GM19351 (cell line): ENCODE results near the gene ADCY10.

ENCODE experiments used
- ATAC-seq: cut with Tn5 transposase; IDR thresholded peaks from one replicate; pipeline ENCODE4 v1.9.1; 2021; ENCODE audit warnings: mild to moderate bottlenecking, moderate library complexity; ENCODE audit not compliant: unreplicated experiment

Gene ADCY10

DNA sequence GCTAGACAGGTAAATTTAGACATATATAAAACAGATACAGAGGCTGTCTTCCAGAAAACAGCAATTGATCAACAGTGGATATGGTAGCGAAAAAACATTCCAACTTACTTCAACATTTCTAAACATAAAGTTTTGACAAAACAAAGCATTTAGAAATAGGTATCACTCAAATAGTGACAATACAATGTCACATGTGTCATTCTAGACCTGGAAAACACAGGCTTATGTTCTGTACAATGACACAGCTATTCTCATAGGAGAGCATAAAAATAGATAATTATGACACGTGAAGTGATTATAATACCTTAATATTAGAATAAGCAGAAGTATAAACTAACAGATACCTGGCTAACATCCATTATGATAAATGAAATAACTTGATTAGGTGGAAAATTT is 14.5 kb upstream of the ADCY10 start:
- no peak for ATAC-seq

DNA sequence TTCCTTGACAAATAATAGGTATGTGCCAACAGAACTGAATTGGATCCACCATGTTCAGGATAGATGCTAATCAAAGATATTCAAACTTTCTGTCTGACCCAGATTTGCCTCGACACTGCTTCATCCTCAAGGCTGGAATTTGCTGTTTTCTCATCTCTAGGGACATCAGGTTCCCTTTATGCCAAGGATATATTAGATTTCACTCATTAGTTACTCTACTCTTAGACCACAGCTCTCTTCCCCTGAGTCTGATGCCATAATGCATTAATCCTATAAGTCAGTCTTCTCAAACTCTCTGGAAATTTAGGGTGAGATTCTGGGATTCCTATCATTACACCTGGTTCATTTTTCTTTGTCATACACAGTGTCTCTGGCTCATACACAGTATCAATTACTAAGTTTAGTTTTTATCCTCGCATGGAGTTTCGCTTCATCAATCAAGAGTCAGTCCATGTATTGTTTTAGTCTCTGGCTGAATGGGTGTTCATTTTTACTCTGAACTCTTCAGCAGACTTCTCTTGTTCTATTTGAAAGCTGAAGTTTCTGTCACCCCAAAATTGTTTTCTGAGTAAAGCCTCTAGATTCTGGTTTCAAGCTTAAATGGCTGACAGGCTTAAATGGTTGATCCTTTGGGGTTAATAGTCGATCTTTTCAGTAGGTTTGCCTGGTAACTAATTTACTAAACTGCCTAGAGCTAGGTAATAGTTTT is 13.3 kb upstream of the ADCY10 start:
- ATAC-seq = no peak

DNA sequence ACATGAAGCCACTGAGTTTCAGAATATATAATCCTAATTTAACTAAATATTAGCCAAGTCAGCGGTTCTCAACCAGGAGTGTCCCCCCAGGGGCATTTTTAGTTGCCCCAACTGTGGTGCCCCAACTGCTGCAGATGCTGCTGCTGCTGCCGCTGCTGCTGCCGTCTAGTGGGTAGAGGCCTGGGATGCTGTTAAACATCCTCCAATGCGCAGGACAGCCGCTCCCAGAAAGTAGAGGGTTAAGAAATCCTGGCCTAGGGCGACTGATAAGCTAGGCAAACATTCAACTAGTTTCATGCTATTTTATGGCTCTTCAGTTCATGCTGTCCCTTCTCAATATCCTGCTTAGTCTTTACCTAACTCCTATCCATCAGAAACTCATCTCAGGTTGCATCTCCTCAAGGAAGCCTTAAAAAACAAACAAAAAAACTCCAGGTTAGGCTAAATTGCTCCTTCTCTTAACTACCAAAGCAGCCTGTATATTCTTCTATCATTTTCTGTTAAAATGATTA is 12.6 kb upstream of the ADCY10 start:
- ATAC-seq = no peak

DNA sequence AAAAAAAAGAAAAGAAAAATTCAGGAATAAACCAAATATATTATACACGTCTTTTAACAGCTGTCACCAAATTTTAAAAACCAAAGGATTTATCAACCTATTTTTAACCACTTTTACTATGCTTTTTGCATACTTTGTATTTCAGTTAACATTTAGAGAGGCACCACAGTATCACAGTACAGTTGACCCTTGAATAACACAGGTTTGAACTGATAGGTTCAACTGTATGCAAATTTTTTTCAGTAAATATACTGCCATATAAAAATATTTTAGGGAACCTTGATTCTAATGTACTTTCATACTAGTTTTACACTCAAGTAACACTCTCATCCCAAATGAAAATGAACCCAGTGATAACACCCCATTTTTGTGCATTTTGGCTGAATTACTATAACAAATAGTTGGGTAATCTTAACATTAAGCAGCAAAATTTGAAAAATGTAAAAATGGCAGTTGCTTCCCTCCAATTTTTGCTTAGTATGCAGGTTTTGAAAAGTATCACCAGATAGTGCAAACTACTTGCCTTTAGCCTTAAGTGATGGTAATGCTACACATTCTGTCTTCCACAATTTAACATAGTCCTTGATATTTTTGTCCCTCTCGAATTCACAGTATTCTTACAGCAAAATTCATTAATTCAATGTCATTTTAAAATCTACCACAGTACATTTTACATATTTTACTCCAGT is 10.8 kb upstream of the ADCY10 start:
- ATAC-seq = no peak

DNA sequence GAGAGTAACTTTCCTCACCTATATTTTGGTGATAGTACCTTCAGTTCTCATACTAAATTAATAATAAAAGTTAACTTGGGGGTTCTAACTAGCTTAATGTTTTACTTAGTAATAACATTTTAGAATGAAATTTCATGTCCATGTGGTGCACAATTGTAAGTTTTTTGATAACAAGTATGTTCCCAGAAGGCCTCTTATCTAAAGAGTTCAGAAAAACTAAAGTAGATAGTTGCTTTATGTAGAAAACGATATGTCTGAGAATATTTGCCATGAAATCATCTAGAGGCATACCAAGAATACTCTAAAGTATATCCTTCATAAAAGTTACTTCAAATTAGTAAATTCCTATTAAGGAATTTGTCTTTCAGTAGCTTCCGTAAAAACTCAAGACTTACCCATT is 10.2 kb upstream of the ADCY10 start:
- no peak for ATAC-seq

DNA sequence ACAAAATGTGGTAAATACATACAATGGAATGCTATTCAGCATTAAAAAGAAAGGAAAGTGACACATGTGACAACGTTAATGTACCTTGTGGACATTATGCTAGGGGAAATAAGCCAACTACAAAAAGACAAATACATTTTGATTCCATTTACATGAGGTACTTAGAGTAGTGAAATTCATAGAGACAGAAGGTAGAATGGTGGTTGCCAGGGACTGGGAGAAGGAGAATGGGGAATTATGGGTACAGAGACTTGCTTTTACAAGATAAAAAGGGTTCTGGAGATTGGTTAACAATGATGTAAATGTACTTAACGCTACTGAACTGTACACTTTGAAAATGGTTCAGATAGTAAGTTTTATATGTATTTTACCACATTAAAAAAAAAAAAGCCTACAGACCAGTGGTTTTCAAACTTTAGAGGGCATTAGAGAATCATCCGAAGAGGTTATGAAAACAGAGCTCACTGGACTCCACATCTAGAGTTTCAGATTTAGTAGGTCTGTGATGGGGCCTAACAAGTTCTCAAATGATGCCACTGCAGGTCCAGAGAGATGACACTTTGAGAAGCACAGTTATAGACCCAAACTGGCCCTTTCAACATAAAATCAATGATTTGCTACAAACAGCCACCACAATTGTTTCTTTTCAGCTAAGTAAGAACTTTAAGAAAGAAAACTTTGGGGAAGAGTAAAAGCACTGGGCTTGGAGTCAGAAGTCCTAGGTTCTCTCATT is 9.6 kb upstream of the ADCY10 start:
- no peak for ATAC-seq

DNA sequence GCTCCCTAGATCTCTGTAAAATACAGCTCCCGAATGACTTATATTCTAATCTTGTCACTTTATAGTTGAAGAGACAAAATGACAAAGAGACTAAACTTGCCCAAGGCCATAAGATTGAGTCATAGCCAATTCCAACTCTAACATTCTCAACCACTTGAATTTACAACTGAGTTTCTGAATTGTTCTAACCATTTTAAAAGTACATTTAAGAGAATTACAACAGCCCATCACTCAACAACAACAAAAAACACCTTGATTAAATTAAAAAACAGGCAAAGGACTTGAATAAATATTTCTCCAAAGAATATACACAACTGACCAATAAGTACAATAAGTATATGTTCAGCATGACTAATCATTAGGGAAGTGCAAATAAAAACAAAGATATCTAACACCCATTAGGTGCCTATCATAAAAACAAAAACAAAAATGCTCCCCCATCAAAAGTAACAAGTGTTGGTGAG is 8.7 kb upstream of the ADCY10 start:
- no peak for ATAC-seq

DNA sequence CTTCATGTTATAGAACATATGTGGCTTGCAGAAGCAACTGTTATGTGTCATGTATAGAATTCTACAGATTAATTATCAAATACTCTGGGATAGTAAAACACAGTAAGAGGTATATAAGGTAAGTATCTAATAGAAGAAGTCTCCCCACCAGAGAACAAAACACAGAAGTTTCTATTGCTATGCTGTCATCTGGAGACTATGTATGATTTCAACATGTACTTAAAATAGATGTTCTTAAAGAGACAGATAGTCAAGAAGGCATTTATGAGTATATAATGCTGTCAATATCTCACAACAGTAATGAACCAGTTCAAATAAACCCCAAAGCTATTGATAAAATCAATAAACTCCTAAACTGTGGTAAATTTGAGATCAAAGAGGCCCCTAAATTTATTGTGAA is 8.1 kb upstream of the ADCY10 start:
- no peak for ATAC-seq

DNA sequence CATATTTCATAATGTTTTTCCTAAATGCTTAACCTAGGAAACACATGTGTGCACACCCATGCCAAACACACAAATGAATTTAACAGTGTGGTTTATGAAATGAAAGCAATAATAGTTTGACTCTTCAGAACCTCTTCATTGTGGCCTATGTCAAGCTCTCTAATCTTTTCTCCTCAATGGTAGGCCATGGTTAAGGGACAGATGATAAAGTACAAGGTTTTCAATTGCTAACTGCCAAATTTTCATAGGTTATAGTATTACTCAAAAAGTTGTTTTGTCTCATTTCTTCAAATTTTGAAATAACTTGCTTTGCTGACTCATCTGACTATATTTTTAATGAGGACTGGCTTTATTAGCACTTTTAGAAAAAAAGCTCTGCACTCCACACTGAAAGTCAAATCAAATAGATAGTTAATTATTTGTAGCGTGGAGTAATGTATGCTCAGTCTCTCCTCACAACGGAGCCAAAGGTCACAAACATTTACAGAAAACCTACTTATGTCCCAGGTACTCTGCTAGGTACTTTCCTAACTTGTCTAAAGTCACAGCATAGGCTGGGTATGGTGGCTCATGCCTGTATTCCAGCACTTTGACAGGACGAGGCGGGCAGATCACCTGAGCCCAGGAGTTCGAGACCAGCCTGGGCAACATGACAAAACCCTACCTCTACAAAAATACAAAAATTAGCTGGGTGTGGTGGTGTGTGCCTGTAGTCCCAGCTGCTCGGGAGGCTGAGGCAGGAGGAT is 3.0 kb upstream of the ADCY10 start:
- no peak for ATAC-seq

DNA sequence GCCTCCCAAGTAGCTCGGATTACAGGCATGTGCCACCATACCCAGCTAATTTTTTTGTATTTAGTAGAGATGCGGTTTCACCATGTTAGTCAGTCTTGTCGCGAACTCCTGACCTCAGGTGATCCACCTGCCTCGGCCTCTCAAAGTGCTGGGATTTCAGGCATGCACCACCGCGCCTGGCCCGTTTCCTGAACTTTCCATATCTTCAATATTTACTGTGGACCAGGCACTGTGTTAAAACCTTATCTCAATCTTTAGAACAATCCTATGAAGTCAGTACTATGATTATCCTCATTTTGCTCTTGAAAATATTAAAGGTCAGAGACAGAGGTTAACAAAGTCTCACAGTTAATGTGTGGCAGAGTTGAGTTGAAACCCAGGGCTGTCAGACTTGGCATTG is 1.6 kb upstream of the ADCY10 start:
- ATAC-seq = no peak

DNA sequence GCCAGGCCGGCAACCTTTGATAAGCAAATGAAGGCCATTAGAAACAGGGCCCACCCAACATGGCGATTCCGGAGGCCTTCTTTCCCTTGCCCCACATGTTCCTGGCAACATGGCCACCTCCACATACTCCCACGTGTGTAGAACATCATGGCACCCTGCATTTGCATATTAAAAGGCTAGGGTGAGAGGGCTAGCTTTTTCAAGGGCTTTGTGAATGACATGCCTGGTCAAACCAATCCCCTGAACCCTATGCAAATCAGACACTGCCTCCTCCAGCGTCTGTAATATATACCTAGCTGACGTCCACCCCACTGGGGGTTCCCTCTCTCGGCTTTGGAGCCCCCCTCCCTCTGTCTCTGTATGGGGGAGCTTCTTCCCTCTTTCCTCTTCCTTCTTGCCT is 1.6 kb downstream of the ADCY10 start:
- no peak for ATAC-seq

DNA sequence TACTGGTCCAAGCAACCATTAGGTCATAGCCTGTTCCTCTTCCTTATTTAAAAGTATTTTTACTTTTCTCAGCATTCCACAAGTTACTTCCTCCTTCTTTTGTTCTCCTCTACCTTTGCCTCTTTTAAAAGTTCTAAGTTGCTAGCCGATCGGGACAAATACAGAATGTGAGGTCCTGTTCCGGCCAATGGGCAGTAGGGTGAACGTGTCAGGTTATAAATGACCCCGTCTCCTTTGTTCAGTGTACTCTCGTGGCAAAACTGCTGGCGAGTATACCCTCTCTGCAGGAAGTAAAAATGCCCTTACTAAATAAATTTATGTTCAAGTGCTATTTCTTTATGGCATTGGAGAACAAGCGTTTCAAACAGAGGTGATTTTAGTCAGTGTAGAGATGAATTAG is 2.5 kb downstream of the ADCY10 start:
- ATAC-seq = no peak

DNA sequence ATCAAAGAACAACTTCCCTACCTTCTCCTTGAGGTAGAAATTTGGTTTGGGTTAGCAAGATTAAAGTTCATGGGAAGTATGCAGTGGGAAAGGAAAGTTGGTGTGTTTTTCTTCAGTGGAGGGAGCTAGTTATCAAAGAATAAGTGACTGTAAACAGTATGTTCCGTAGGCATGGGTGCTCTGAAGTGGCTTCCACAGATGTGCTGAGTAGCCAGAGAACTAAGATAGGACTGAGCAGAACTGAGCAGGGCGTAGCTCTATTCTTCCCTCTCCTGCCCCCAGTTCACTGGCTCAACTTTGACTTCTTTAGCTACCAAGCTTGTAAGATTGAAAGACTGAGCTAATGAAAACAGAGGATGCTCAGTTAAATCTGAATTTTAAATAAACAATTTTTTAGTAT is 3.4 kb downstream of the ADCY10 start:
- ATAC-seq = no peak

DNA sequence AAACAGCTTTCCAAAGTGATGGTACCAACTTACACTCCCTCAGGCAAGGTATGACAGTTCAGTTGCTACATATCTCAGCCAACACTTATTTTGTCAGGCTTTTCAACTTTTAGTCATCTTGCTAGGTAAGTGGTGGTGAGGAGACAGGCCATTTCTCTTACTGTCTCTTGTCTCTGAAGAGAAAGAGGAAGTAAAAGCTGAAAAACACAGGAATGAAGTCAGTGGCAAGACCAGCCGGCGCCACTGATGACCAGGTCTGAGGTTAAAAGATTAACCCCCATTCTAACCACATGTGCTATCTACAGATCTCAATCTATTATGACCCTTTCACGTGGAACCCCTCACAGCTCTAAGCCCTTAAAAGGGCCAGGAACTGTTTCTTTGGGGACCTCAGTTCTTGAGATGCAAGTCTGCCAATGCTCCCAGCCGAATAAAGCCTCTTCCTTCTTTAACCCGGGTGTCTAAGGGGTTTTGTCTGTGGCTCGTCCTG is 4.2 kb downstream of the ADCY10 start:
- ATAC-seq = peak; percentile 48

DNA sequence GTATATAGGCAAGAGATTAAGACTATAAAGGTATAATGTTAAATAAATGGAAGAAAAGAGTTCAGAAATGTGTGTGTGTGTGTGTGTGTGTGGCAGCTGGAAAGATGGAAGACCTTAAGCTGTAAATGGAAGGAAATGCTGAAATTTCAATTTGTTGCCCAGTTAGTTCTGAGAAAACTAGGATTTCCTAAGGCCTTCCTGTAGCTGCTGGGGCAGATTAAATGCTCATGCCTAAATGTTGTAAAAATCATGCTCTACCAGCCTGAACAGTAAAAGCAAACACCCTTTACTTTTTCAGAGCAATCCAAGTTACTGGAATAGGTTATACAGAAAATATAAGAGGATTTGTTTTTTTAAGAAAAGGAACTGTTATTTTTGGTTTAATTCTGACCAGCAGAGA is 8.3 kb downstream of the ADCY10 start:
- no peak for ATAC-seq

DNA sequence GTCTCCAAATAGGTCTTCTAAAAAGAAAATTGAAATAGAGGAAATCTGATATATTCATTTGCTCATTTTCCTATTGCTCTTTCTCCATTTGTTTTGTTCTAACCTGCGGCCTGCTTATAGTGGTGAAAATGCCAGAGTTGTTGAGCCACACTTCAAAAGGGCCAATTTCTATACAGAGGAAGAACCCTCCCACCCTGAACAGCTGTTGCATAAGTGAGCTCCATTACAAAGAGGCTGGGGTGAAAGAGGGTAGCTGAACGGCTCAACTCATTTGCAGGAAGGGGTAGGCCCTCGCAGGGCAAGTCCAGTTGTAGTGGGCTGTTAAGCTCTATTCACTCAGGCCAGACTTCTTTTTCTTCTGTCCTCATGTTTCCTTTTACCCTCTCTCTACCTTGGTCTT is 8.8 kb downstream of the ADCY10 start:
- ATAC-seq = no peak

DNA sequence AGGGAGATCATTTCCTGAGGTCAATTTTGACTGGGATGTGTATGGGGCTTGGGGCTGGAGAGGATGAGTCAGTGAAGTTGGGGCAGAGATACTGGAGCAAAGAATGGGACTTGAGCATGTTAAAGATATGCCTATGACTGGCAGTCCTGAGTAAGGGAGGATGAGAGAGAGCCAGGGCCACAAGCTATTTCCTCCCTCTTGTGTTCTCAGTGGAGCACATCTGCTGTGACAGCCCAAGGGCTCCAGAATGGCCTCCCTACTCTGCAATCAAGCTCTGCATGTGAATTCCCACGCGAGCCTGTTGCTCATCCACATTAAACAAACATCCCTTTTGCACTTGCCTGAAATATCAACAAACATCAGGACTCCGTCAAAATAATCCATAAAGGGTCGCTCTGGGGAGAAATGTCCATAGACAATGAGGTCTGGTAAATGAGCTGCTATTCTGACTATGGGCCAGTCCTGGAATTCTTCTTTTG is 9.2 kb downstream of the ADCY10 start:
- no peak for ATAC-seq

DNA sequence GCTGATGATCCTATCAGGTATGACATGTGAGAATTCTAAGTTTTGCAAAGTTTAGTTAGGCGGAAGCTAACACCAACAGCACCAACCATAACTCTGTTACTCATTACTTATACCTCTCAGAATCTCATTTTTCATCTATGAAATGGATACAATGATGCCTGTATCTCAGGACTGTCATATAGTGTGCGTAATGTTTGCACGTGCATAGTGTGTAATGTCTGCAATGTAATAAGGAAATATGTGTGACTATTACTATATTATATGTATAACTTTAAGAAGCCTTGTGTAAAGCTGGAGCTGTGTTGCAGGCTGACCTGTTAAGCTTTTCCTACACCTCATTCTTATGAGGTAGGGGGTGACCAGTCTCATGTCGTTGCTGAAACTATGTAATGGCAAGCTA is 13.0 kb downstream of the ADCY10 start:
- no peak for ATAC-seq

DNA sequence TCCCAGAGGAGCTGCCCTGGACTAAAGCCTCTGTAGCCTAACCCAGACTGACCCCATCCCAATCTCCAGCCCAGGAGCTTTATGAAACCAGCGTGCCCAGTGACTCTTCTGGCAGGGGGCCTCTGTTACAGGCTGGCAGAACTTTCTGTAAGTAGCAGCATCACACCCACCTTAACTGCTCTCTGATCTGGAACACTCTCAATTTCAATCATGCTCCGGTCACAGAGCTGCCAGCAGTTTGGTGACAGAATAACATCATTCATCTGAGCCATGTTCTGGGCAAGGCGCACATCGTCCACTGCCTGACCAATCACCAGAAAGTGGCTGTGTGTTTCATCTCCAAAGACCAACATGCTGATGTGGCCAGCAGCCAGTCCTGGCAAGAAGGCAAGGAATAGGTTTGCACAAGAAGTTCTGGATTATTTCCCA is 14.7 kb downstream of the ADCY10 start:
- ATAC-seq = peak; percentile 85

DNA sequence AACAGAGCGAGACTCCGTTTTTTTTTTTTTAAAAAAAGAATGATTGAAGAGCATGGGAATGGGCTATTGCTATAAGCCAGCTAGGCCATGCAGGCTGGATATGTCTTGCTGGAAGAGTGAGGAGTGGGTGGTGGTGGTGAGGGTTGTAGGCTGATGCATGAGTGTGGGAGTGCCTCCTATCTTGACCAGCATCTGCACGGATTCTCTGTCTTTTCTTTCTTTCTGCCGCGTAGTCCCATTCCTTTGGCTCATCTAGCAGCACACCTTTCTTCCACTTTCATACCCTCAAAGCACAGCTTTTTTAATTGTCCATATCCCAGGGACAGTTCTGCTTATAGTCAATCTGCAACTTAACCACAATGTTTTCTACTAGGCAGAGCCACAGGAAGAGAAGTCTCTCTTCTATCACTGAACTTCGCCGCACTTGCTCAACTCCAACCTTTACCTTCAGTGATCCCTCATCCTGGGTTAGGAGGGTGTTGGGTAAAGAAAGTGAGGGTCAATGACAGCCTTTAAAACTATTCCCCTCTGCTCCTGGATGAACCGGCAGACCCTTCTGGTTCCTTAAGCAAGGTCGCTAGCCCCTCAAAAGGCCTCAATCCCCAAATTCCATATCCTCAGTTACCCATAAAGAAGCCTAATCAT is 15.2 kb downstream of the ADCY10 start:
- no peak for ATAC-seq
